Measurements from ENCODE around the gene FBN1.
A peak's percentile ranks its signal among the peaks of the same experiment; 100 is the strongest.

Gene FBN1

GRCh38 chr15:48584090-48584811 is 61.3 kb downstream of the FBN1 start:
- H3K27ac ChIP-seq, result no peak overlapping the region
- TF ChIP-seq CTCF (IDR thresholded peaks at IDR 0.05; ENCODE audit: low read depth, low read length), result no peak

GRCh38 chr15:48582452-48583247 is 62.9 kb downstream of the FBN1 start:
- DNase-seq, result no peak
- Histone ChIP-seq H3K4me3 (ENCODE audit: low read depth, low read length) (no peak overlapping the region), H3K9me3 (ENCODE audit: severe bottlenecking) (no peaks in the 10 kb centered on the region), H3K27ac (no peak overlapping the region), H3K27me3 (ENCODE audit: insufficient read depth, low read depth, severe bottlenecking) (no peaks in the 10 kb centered on the region), H3K36me3 (no peaks in the 10 kb centered on the region)
- TF ChIP-seq CTCF (IDR thresholded peaks at IDR 0.05; ENCODE audit: low read depth, low read length), result no peak

More at GRCh38 chr15:48584090-48584811, 61.3 kb downstream of the FBN1 start:
- DNase-seq, result no peak
- no peak overlapping the region for H3K4me3 ChIP-seq (ENCODE audit: low read depth, low read length)
- H3K9me3 ChIP-seq (ENCODE audit: severe bottlenecking), result no peaks in the 10 kb centered on the region
- no peaks in the 10 kb centered on the region for H3K27me3 ChIP-seq (ENCODE audit: insufficient read depth, low read depth, severe bottlenecking)
- no peaks in the 10 kb centered on the region for H3K36me3 ChIP-seq

GRCh38 chr15:48581219-48581618 is 64.3 kb downstream of the FBN1 start:
- no peaks in the 10 kb centered on the region for H3K36me3 ChIP-seq
- no peak overlapping the region for H3K4me3 ChIP-seq (ENCODE audit: low read depth, low read length)
- DNase-seq, result peak; percentile 19
- H3K27ac ChIP-seq, result no peak overlapping the region
- no peaks in the 10 kb centered on the region for H3K9me3 ChIP-seq (ENCODE audit: severe bottlenecking)
- TF ChIP-seq CTCF (IDR thresholded peaks at IDR 0.05; ENCODE audit: low read depth, low read length), result no peak
- H3K27me3 ChIP-seq (ENCODE audit: insufficient read depth, low read depth, severe bottlenecking), result no peaks in the 10 kb centered on the region

- no peaks in the 10 kb centered on the region for H3K9me3 ChIP-seq (ENCODE audit: severe bottlenecking)
- TF ChIP-seq CTCF (IDR thresholded peaks at IDR 0.05; ENCODE audit: low read depth, low read length), result no peak
- no peaks in the 10 kb centered on the region for H3K36me3 ChIP-seq
These were observed 64.8 kb downstream of the FBN1 start for GRCh38 chr15:48580736-48581135.

GRCh38 chr15:48579945-48580671 is 65.4 kb downstream of the FBN1 start:
- H3K36me3 ChIP-seq, result no peaks in the 10 kb centered on the region
- H3K4me3 ChIP-seq (ENCODE audit: low read depth, low read length), result no peak overlapping the region
- DNase-seq, result no peak
- no peak overlapping the region for H3K27ac ChIP-seq
- no peaks in the 10 kb centered on the region for H3K27me3 ChIP-seq (ENCODE audit: insufficient read depth, low read depth, severe bottlenecking)
- TF ChIP-seq CTCF (IDR thresholded peaks at IDR 0.05; ENCODE audit: low read depth, low read length), result no peak
- no peaks in the 10 kb centered on the region for H3K9me3 ChIP-seq (ENCODE audit: severe bottlenecking)

More at GRCh38 chr15:48580736-48581135, 64.8 kb downstream of the FBN1 start:
- Histone ChIP-seq H3K4me3 (ENCODE audit: low read depth, low read length) (no peak overlapping the region), H3K27ac (no peak overlapping the region), H3K27me3 (ENCODE audit: insufficient read depth, low read depth, severe bottlenecking) (no peaks in the 10 kb centered on the region)
- DNase-seq, result no peak
